ENCODE results near the gene DOCK3. TPM values are rescaled to one million over a fixed set of nuclear protein-coding genes. Genes with fewer than 3 reads are reported as not detected.

DOCK3 gene
- total and polyA plus RNA-seq, 2 of the 4 experiments (the other 2 are of a cell fraction), result under 0.01 to 0.12 TPM

DNA sequence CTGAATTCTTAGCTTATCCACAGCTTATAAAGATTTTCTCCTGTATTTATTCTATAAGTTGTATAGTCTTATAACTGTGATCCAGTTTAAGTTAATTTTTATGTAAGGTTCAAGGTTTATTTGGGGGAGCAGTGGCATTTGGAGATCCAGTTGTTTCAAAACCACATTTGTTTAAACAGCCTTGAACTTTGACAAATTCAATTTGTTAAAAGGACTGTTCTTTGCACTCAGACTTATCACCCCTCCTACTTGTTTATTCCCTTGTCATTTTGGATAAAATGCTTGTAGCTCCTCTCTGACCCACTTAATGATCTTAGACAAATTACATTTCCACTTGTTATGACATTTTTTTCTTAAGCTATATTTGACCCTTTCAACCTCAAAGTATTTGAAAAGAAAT is 327.8 kb downstream of the DOCK3 start:
- Histone ChIP-seq H2BK20ac (ENCODE audit: low read depth, low read length) (no peak overlapping the region), H3K14ac (replicated peaks; ENCODE audit: low read depth, low read length) (no peak overlapping the region), H3K4ac (ENCODE audit: low read depth, low read length) (no peak overlapping the region), H3K23ac (ENCODE audit: low read depth, low read length) (no peak overlapping the region), H3K18ac (ENCODE audit: low read depth, low read length) (no peak overlapping the region), H3K36me3 (ENCODE audit: control insufficient read depth, insufficient read depth, low read length) (no peaks in the 10 kb centered on the region), H2AK9ac (replicated peaks; ENCODE audit: low read depth, low read length, poor library complexity) (no peak overlapping the region), H3K9me3 (ENCODE audit: control insufficient read depth, insufficient read depth, low read length) (no peaks in the 10 kb centered on the region), H2BK15ac (ENCODE audit: low read depth, low read length) (no peak overlapping the region), H3K4me3 (ENCODE audit: insufficient read depth, low read depth, low read length) (no peak overlapping the region), H2BK120ac (ENCODE audit: low read depth, low read length) (no peak overlapping the region), H3K4me2 (ENCODE audit: low read depth, low read length) (no peak overlapping the region), H4K5ac (ENCODE audit: low read depth, low read length) (no peak overlapping the region), H2BK5ac (ENCODE audit: low read depth, low read length, poor library complexity, severe bottlenecking) (no peak overlapping the region), H4K91ac (ENCODE audit: insufficient read depth, low read depth, low read length) (no peak overlapping the region), H3K27me3 (ENCODE audit: control insufficient read depth, insufficient read depth, low read length) (no peaks in the 10 kb centered on the region), H3K4me1 (ENCODE audit: control insufficient read depth, insufficient read depth, low read length) (no peaks in the 10 kb centered on the region), H3K9ac (ENCODE audit: low read depth, low read length) (no peak overlapping the region), H4K8ac (ENCODE audit: low read depth in 2 of 2, low read length in 2 of 2) (no peak overlapping the region), H3K9me1 (ENCODE audit: insufficient read depth, low read length) (no peaks in the 10 kb centered on the region), H3K79me1 (ENCODE audit: low read depth in 1 of 2, low read length in 2 of 2) (no peaks in the 10 kb centered on the region), H2AK5ac (ENCODE audit: low read depth, low read length) (no peak overlapping the region), H4K20me1 (ENCODE audit: insufficient read depth, low read length) (no peaks in the 10 kb centered on the region), H3K27ac (ENCODE audit: insufficient read depth, low read length) (no peak overlapping the region), H3K56ac (ENCODE audit: extremely low read depth, insufficient read depth, low read length) (no peak overlapping the region), H2AFZ (replicated peaks; ENCODE audit: low read length, poor library complexity) (no peak overlapping the region)
- CTCF ChIA-PET, result no interaction called here
- ATAC-seq (ENCODE audit: low read depth) (no peak), DNase-seq (no peak)
- BruUV-seq (replicated peaks), result no TSS peak
- TF ChIP-seq MAFK (IDR thresholded peaks at IDR 0.05; ENCODE audit: low read depth, low read length) (no peak), NFE2L2 (IDR thresholded peaks at IDR 0.05; ENCODE audit: low read depth, low read length) (no peak), MXI1 (IDR thresholded peaks at IDR 0.05; ENCODE audit: borderline replicate concordance, low read depth, low read length) (no peak), RAD21 (IDR thresholded peaks at IDR 0.05; ENCODE audit: low read length) (no peak), FOS (IDR thresholded peaks at IDR 0.05; ENCODE audit: low read depth, low read length) (no peak), POLR2A (IDR thresholded peaks at IDR 0.05; ENCODE audit: low read depth, low read length) (no peak), MAZ (IDR thresholded peaks at IDR 0.05; ENCODE audit: borderline replicate concordance, low read depth, low read length) (no peak)
- TF ChIP-seq, protein P1, sequence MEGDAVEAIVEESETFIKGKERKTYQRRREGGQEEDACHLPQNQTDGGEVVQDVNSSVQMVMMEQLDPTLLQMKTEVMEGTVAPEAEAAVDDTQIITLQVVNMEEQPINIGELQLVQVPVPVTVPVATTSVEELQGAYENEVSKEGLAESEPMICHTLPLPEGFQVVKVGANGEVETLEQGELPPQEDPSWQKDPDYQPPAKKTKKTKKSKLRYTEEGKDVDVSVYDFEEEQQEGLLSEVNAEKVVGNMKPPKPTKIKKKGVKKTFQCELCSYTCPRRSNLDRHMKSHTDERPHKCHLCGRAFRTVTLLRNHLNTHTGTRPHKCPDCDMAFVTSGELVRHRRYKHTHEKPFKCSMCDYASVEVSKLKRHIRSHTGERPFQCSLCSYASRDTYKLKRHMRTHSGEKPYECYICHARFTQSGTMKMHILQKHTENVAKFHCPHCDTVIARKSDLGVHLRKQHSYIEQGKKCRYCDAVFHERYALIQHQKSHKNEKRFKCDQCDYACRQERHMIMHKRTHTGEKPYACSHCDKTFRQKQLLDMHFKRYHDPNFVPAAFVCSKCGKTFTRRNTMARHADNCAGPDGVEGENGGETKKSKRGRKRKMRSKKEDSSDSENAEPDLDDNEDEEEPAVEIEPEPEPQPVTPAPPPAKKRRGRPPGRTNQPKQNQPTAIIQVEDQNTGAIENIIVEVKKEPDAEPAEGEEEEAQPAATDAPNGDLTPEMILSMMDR (conservative IDR thresholded peaks at IDR 0.05; ENCODE audit: low read depth, low read length), result no peak
- TF ChIP-seq, protein P2, sequence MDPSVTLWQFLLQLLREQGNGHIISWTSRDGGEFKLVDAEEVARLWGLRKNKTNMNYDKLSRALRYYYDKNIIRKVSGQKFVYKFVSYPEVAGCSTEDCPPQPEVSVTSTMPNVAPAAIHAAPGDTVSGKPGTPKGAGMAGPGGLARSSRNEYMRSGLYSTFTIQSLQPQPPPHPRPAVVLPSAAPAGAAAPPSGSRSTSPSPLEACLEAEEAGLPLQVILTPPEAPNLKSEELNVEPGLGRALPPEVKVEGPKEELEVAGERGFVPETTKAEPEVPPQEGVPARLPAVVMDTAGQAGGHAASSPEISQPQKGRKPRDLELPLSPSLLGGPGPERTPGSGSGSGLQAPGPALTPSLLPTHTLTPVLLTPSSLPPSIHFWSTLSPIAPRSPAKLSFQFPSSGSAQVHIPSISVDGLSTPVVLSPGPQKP (IDR thresholded peaks at IDR 0.05; ENCODE audit: borderline replicate concordance, low read depth, low read length), result no peak
- intact Hi-C loops (cut with micrococcal nuclease), result no loop called here
- in situ Hi-C loops (cut with MboI; ENCODE audit: low sequenced_read_pairs), result no loop called here
- POLR2A ChIA-PET (ENCODE audit: unreplicated experiment), result no interaction called here
- dilution Hi-C loops (cut with HindIII; ENCODE audit: low sequenced_read_pairs, unreplicated experiment), result no loop called here

All from IMR-90 (cell line).